Lower leg skin (tissue), 3 donors: ENCODE data around the gene CHN2.

Experiments used
- POLR2A ChIP-seq, 2 donors: fragments of 450-650 bp; IDR thresholded peaks; one replicate each; pipeline ENCODE4 v1.6.1; 2016 to 2017; ENCODE audit warnings: antibody characterized with exemption in 2 of 2, mild to moderate bottlenecking in 1 of 2, moderate library complexity in 1 of 2
- TF ChIP-seq, protein P1 (sequence below), 3 donors: fragments of 450-650 bp; IDR thresholded peaks; one replicate each; pipeline ENCODE4 v1.5.1; 2016; ENCODE audit warnings: antibody characterized with exemption in 3 of 3, mild to moderate bottlenecking in 3 of 3, moderate library complexity in 2 of 3

DNA sequence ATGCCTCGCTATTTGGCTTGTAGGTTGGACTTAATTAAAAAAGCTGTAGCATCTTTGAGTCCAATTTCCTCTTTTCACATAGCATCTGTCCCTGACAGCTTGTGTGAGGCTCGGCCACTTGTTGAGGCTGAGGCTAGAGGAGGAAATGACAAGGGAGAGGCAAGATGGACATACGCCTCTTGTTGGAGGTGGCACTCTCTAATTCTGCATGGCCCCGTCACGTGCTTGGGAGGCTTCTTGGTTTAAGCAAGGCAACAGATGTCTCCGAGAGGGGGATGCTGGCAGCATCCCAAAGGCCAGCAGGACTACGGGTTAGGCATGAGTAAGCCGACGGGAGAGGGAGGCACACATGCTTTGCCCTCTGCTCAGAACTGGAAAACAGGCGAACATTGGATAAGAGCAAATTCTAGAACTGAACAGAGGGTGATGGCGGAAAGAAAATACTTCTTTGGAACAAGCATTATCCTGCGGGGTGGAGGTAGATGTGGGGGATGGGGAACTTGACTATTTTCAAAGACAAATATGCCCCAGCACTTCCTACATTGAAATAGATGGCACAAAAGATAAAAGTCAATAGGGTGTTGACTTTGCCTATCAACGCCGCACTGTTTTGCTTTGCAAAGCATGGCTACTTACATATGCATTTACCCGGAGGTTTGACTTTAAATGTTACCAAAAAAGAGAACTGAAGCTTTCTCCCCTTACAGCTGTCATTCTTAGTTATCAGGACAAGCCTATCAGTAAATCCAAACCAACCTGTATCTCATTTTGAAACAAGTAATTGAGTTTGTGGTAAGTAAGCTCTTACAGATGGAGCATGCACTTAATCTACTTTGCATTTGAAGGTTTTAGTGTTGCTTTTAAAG, 94.8 kb downstream of the CHN2 start:
- no peak for TF ChIP-seq POLR2A (IDR thresholded peaks at IDR 0.05)
- TF ChIP-seq, protein P1, sequence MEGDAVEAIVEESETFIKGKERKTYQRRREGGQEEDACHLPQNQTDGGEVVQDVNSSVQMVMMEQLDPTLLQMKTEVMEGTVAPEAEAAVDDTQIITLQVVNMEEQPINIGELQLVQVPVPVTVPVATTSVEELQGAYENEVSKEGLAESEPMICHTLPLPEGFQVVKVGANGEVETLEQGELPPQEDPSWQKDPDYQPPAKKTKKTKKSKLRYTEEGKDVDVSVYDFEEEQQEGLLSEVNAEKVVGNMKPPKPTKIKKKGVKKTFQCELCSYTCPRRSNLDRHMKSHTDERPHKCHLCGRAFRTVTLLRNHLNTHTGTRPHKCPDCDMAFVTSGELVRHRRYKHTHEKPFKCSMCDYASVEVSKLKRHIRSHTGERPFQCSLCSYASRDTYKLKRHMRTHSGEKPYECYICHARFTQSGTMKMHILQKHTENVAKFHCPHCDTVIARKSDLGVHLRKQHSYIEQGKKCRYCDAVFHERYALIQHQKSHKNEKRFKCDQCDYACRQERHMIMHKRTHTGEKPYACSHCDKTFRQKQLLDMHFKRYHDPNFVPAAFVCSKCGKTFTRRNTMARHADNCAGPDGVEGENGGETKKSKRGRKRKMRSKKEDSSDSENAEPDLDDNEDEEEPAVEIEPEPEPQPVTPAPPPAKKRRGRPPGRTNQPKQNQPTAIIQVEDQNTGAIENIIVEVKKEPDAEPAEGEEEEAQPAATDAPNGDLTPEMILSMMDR (IDR thresholded peaks at IDR 0.05), result no peak
